Suppressor macrophage treated with lipopolysaccharide for 1 hour (primary cell): ENCODE results near the gene ETV4.
A peak's percentile ranks its signal among the peaks of the same experiment; 100 is the strongest.

Source experiments
- DNase-seq, 3 donors: peaks; one replicate each; pipeline ENCODE4 v3.0.0-alpha.2; 2020 to 2022

ETV4 gene

DNA sequence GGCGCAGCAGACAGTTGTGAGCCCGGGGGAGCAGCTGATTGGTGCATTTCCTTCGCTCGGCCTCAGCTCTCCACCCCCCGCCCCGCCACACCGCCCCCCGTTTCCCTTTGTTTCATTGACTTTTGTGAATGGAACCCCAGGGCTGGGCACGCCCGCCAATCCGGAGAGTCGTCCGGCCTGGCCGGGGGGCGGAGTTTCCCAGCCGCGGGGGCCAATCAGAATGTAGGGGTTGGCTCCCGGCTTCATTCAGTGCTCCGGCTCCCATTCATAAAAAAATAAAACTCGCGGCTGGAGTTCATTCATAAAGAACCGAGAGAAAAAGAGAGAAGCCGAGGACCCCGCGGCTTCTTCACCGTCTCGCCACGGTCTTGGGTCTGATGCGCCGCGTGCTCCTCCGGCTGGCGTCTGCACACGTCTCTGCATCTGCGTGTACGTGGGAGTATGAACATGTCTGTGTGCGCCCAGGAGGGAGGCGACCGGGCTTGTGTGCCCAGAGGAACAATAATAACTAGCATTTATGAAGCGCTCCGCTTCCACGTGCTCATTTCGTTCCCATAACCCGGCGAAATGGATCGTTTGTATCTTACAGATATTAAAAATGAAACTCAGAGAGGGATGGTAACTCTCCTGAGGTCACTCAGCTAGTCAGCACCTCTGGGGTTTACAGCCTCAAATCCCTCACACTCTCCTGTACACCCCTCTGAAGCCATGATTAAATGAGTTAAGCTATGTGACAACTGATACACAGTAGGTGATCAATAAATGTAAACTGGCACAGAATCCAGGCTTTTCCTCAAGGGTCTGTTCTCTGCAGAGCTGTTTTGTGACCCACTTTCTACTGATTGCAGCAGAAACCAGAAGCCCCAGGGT, at the start of gene ETV4:
ETV4 (minus strand) TSS at position 22 of the 870 bp plus-strand sequence. CDS start 723 bp downstream, outside the sequence.
- peak; percentile 93 to 96 (median 94) for DNase-seq

DNA sequence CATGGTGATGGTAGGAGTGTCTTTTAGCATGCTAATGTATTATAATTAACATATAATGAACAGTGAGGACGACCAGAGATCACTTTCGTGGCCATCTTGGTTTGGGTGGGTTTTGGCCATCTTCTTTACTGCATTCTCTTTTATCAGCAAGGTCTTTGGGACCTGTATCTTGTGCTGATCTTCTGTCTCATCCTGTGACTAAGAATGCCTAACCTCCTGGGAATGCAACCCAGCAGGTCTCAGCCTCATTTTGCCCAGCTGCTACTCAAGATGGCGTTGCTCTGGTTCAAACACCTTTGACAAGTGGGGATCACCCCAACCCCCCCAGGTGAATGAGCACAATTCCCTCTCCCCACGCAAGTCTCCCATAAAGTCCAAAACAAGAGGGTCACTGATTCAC, 49.3 kb upstream of the ETV4 start:
- DNase-seq: no peak

DNA sequence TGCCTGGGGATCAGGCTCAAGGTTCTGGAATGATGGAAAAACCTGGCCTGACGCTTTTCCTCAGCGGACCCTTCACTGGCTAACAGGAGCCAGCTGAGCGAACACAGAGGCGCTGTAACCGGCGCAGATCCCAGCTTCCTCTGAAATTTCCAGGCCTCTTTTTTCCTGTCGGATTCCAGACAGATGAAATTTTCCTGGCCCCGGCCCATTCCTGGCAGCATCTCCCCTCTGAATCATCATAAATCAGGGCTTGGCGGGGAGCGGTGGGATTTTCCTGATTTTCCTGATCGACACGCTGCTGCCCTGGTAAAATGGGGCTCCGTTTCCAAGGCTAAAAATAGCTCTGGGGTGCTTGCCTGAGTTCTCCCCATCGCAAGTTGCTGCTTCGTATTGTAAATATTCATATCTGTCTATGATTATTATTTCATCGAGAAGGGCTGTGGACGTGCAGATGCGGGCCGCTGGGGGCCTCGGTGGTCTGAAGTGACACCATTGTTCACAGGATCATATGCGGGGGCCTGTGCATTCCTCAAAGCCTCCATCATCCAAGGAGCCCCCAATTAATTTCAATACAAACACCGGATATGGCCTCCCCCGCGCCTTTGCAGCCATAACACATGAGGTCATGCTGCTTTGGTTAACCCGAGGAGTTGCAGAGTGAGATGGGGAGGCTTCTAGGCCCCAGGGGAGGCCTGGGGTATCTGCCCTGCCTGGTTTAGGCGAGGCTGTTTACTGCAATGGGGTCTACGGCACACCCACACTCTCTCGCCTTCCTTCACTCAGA, 45.8 kb upstream of the ETV4 start:
- no peak for DNase-seq

DNA sequence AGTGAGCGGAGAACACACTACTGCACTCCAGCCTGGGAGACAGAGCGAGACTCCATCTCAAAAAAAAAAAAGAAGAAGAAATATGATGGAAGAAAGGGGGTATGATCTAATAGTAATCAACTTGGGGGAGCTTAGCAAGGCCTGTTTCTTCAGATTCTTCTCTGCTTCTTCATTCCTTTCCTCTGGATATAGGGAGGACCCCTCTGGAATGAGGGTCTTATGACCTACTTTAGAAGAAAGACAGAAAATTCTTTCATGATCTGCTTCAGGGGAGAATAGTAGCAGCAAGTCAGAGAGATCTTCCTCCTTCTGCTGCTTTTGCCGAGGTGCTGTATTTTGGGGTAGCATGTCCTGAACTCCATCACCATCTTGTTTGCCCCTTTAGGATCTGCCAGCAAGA, 44.9 kb upstream of the ETV4 start:
- no peak for DNase-seq

DNA sequence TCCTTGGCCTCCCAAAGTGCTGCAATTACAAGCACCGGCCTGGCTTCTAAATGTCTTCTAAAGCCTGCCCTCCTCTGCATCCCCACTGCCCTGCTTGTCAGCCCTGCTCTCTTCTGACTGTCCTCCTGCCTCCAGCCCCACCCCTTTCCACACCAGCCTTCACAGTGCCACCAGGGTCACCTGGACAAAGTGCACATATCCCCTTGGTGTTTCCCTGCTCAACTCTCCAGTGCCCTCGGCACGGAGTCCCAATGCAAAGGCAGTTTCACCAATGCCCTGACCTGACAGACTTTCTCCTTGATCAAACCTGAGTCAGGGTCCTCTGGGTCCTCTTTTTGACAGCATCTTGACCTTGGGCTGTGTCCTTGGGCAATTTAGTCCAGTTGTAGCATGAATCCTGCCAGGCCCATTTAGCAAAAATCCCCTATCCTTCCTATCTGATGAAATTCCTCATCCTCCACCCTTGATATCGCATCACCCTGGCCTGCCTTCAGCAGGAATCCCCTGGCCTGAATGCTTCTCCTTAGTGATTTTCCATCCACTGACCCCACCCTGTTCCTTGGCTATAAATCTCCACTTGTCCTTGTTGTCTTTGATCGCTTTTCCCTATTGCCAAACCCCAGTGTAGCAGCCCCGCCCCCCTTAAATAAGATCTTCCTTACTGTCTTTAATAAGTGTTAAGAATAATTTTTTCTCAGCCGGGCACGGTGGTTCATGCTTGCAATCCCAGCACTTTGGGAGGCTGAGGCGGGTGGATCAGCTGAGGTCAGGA, 42.7 kb upstream of the ETV4 start:
- DNase-seq: peak in 1 of 3 donors; percentile 16

DNA sequence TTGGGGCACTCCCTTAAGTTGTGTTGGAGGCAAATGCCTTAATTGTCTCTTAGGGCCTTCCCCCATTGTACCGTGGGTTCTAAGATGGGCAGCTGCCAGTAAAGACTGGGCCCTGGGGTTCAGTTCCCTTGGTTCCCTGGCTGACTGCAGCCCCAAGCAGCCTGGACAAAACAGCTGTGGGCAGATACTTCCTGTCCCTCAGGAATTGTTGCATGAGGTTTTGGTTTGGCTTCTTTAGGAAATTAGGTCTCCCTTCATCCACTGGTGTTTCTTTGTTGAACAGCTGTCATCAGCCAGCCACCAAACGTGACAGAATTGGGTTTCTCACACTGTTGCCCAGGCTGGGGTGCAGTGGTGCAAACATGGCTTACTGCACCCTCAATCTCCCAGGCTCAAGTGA, 42.0 kb upstream of the ETV4 start:
- DNase-seq: no peak

DNA sequence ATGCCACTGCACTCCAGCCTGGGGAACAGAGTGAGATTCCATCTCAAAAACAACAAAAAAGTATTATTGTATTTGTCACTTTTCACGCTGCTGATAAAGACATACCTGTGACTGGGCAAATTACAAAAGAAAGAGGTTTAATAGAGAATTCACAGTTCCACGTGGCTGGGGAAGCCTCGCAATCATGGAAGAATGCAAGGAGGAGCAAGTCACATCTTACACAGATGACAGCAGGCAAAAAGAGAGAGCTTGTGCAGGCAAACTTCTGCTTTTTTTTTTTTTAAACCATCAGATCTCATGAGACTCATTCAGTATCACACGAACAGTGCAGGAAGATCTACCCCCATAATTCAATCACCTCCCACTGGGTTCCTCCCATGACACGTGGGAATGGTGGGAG, 41.5 kb upstream of the ETV4 start:
- DNase-seq: no peak

DNA sequence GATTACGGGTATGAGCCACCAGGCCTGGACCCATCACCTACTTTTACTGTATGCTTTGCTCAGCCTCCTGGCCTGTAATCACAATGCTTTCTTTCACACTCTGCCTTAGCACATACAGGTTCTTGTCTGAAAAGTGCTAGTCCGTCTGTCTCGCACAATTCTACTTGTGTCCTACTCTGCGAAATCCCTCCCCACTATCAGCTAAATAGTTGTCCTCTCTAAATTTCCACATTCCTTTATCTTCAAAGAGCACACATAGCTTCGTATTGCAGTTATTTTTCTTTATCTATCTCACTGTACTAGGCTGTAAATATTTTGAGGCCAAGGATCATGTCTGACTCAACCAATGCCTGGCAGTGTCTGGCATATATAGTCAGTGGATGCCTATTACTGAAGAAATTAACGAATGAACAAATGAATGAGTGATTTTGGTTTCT, 38.5 kb upstream of the ETV4 start:
- no peak for DNase-seq

DNA sequence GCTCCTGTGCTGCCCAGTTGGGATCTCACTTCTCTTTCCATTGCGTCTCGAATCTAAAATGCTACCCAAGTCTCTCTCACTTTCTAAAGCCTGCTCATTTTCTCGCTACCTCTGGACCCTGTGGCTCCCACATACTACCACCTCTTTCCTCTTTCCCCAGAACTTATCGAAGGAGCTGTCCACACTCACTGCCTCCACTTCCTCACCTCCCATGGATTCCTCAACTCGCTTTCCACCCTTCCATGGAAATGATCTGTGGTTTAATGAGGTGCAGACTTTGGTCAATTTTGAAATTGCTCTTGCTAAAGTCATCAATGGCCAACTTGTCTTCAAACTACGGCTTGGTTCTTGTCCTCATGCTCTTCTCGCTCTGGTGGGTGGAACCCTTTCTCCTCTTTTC, 37.2 kb upstream of the ETV4 start:
- DNase-seq: no peak

DNA sequence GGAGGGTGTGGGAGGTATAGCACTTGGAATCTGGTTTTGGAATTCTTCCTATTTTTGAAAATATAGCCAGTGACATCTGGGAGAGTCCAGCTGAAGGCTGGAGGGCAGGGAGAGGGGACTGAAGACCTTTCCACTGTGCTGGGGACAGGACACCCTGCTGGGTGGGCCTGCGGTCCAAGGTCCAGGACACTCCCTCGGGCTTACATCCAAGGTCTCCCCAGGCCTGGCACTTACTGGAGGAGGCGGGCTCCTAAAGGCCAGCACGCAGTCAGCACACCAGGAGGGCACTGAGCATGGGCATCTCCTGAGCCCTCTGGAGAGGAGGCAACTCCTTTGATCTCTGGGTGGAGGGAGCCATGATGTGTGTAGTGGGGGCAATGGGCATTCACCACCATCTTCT, 35.5 kb upstream of the ETV4 start:
- no peak for DNase-seq

DNA sequence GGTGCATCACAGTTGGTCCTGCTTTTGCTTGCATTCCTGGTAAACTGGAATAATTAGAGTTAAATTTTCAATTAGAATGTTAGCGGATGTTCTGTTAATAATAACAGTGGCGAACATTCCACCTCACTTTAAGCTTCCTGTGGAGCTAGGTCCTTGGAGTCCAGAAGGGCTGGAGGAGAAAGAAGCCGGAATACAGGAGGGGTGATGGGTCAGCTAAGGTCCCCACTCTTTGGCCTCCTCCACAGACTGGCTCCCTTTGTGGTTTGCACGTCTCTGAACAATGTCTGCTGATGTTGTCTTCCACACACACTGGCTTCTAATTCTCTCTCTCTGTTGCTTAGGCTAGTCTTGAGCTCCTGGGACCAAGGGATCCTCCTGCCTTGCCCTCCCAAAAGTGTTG, 35.0 kb upstream of the ETV4 start:
- no peak for DNase-seq

DNA sequence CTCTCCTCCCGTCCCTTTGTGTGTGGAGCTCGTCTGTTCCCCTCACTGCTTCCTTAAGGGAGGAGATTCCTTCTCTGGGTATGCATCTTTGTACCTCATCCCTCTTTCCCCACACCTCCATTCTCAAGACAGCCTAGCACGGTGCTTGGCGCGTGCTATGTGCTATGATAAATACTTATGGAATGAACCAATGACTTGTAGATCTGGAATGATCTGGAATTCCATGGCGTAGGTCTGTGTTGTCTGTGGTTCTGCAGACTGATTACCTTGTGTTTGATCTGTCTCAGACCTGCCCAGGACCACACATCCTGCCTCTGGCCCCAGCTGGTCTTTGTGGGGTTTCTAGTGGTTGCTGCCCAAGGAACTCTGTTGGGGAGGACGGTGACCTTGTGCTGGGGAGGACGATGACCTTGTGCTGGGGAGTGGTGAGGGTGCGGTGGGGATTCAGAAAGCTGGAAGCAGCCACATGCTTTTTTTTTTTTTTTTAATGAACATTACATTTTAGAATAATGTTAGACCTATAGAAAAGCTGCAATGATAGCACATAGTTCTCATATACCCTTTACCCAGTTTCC, 33.5 kb upstream of the ETV4 start:
- DNase-seq: no peak

DNA sequence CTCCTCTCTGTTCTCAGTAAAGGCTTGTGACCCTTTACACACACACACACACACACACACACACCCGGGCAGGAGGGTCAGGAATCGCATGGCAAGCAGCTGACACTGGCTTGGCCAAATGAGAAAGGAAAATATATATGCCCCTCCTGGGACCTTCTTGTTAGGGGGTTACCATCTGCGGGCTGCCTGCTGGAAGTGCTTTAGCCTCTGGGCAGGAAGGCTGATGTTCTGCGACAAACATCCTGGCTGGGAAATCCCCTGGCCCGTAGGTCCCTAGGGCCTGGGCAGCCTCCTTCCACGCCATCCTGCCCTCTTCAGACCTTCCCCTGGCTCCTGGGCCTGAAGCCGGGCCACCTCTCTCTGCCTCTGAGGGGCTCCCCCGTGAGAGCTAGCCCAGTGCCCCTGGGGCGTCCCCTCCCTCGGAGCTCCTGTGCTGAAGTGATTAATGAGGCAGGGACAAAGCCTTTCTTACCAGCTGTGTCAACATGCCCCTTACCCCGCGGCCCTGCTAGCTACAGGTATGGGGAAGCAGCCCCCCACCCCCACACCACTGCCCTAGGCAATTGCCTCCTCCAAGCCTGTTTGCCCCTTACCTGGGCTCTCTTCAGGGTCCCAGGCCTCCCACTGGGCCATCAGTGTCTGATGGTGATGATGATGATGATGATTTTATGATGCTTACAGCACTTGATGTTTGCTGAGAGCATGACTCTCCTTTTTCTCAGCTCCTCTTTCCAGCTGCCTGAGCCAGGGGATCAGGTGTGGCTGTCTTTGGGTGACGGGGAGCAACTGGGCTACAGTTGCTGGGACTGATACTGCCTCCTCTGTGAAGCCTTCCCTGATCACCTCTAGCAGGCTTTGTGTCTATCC, 32.8 kb upstream of the ETV4 start:
- peak; percentile 32 to 53 (median 33) for DNase-seq

DNA sequence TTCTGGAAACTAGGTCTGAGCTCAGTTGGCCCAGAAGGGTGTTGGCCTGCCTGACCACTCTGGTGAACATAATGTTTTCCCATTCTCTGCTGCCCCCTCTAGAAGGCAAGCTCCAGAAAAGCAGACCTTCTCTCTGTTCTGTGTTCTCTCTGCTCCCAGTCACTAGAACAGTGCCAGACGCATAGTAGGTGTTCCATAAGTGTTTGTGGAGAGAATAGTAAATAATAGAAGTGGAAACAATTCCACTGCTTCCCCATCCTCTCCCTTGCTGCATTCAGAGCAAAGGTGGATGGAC, 32.2 kb upstream of the ETV4 start:
- DNase-seq: no peak

DNA sequence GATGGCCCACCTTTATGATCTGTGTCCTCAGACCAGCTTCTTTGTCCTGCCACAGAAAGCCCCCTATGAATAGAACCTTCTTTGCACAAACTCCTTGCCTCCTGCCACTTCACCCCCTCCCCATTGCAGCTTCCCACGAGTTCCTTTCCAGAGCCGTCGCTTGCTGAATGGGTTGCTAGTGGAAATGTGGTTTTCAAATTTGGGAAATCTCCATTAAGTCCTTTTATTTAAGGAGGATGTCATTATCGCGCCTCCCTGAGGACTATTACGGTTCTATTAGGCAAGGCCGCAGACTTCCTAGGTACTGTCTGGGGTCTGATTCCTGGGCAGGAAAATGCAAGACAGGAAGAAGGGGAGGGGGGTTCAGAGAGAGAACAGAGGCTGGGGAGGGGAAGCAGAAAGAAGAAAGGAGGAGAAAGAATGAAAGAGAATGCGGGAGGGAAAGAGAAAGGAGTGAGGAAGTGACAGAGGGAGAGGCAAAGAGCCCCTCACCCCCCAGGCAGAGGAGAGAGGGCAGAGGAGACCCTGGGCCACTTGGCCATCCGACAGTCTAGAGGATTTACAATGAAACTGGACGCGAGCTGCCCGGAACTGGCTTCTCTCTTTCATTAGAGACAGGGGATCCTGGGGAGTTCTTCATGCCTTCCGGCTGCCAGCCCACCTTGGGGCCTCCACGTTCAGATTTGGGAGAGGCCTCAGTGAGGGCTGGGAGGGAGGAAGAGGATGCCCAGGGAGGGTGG, 31.7 kb upstream of the ETV4 start:
- no peak for DNase-seq

DNA sequence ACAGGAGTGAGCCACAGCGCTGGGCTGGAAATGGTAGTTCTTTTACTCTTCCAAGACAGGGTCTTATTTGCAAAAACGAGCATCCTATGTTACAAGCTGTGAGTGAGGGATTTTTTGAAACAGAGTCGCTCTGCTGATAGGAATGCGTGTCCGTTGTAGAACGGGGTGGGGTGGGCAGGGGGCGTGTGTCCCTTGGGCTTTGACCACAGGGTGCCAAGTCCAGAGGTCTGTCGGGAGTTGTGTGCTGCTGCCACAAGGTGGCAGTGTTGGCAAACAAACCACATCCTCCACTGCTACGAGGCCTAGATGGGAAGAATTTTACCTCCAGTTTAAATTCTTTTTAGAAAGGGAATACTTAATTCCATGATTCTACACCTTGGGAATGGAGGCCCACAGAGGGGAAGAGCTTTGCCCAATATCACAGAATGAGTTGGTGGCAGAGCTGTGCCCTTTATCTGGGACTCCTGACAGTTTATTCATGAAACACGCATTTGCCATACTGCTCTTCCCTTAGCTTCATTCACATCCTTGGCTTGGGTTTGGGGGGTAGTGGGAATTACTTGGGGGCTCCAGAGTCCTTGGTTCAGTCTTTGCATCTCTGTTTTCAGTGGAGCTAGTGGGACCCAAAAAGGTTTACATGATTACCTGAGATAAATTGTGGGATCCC, 30.6 kb upstream of the ETV4 start:
- DNase-seq: peak; percentile 74 to 87 (median 79)

DNA sequence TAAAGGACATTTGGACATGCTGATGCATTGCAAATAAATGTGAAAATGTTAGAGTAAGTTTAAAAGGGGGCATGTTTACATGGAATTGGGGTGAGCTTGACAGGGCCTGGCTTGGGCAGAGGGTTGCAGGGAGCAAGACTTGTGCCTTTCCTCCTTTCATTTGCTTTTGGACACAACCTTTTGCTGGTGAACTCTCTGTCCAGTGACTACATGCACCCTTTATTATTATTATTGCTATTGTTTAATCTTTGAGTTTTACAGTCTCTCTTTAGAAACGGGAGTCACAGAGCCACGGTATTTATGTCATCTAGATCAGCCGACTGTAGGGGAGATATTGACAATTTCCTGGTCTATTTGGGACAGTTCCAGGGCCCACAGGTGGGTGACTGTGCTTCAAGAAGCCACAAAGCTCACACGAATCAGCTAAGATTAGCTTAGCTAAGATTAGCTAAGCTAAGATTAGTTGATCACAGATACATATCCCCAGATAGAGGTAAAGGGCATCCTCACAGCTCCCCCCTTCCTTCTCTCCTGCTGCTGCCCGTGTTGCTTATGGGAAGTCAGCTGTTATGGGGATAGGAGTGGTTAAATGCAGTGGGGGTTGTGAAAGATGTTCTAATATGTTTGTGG, 28.9 kb upstream of the ETV4 start:
- no peak for DNase-seq

DNA sequence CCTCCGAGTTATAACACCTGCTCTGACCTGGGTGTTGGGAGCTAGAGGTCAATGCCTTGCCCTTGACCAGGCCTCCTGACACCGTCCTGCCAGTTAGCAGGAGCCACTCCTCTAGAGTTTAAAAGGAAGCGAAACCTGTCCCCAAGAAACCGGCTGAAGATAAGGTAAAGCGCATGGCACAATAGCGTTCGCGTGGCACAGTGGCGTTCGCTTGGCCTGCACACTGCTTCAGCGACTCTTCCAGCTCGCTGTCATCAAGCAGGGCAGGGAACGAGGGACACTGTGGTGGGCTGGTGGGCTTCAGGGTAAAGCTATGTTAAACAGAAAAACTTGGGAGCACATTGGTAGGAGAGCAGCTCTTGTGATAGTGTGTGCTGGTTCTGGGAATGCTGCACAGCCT, 28.2 kb upstream of the ETV4 start:
- DNase-seq: no peak

DNA sequence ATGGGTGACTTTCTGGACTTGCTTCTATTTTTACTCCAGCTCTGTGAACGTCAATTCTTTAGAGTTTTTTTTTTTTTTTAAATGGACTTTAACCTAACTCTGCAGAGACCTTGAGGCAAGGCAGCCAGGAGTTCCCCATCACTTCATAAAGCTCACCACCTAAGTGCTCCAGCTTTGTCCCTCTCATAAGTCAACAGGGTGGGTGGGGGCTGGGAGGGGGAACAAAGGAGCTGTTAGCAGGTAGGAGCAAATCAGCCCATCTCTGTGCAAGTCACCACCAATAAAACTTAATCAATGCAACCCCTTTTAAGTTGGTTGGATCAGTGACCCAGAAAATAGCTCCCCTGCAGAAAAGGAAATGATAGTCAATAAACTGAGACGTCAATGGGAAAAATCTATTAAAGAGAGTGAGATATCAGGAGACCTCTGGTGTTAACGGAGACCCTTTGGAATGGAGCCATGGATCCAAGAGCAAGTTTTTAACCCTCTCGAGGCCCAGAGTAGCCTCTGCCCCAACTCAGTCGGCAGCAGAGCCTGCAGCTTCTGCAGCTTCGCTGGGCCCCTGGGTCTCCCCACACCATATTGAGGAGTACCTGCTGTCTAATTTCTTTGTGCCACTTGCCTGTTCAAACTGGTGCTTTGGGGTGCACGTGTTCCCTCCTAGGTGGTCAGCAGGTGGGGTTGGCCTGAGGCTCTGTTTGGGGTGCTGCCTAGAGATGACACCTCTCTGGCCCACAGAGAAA, 27.6 kb upstream of the ETV4 start:
- no peak for DNase-seq
